GM04504 (cell line): ENCODE data around the gene NUDT19.
"Not testable (repeated sequence)": the region's sequence is repeated elsewhere in the genome, so short reads cannot be mapped to it uniquely, and the experiment has no call there.

ENCODE experiments used
- DNase-seq: peaks from one replicate; pipeline ENCODE4 v3.0.0-alpha.2; 2012; ENCODE audit warnings: low read depth

NUDT19 gene

GRCh38 chr19:32711747-32712146 is 20.1 kb downstream of the NUDT19 start:
- no peak for DNase-seq

GRCh38 chr19:32716203-32716602 is 24.6 kb downstream of the NUDT19 start:
- not testable (repeated sequence) for DNase-seq

GRCh38 chr19:32717496-32717895 is 25.9 kb downstream of the NUDT19 start:
- DNase-seq, result no peak

GRCh38 chr19:32718286-32718685 is 26.7 kb downstream of the NUDT19 start:
- no peak for DNase-seq

GRCh38 chr19:32719611-32720059 is 28.0 kb downstream of the NUDT19 start, which contains the start of gene TDRD12:
TDRD12 (plus strand) TSS chr19:32719767; CDS start chr19:32720073, 306 bp downstream.
- no peak for DNase-seq

- DNase-seq, result no peak
Observed at GRCh38 chr19:32720216-32720935, 28.8 kb downstream of the NUDT19 start.

GRCh38 chr19:32720936-32721250 is 29.3 kb downstream of the NUDT19 start:
- no peak for DNase-seq

- no peak for DNase-seq
Observed at GRCh38 chr19:32735936-32736335, 44.3 kb downstream of the NUDT19 start.

- no peak for DNase-seq
Observed at GRCh38 chr19:32743021-32743420, 51.4 kb downstream of the NUDT19 start.

- DNase-seq, result no peak
Observed at GRCh38 chr19:32743447-32743846, 51.8 kb downstream of the NUDT19 start.

GRCh38 chr19:32744555-32745325 is 53.1 kb downstream of the NUDT19 start:
- no peak for DNase-seq

- not testable (repeated sequence) for DNase-seq
Observed at GRCh38 chr19:32745594-32746251, 54.1 kb downstream of the NUDT19 start.

- not testable (repeated sequence) for DNase-seq
Observed at GRCh38 chr19:32746631-32747196, 55.1 kb downstream of the NUDT19 start.

- no peak for DNase-seq
Observed at GRCh38 chr19:32748497-32748896, 56.9 kb downstream of the NUDT19 start.

- no peak for DNase-seq
Observed at GRCh38 chr19:32748948-32749347, 57.3 kb downstream of the NUDT19 start.

GRCh38 chr19:32749361-32749760 is 57.7 kb downstream of the NUDT19 start:
- no peak for DNase-seq

- DNase-seq, result no peak
Observed at GRCh38 chr19:32750441-32751055, 58.9 kb downstream of the NUDT19 start.

- no peak for DNase-seq
Observed at GRCh38 chr19:32751066-32751465, 59.4 kb downstream of the NUDT19 start.

GRCh38 chr19:32757189-32757588 is 65.6 kb downstream of the NUDT19 start:
- no peak for DNase-seq
